NCI-H345 (cell line): ENCODE results near the gene ZSWIM6.

Experiments
- DNase-seq: peaks from one replicate; lab custom pipeline; 2025; lab: John Stamatoyannopoulos, UW

The ZSWIM6 gene

GRCh38 chr5:61332851-61333320, 828 bp downstream of the ZSWIM6 start:
- no peak for DNase-seq

GRCh38 chr5:61333321-61333953, 1.4 kb downstream of the ZSWIM6 start:
- peak; percentile 36 for DNase-seq

DNA sequence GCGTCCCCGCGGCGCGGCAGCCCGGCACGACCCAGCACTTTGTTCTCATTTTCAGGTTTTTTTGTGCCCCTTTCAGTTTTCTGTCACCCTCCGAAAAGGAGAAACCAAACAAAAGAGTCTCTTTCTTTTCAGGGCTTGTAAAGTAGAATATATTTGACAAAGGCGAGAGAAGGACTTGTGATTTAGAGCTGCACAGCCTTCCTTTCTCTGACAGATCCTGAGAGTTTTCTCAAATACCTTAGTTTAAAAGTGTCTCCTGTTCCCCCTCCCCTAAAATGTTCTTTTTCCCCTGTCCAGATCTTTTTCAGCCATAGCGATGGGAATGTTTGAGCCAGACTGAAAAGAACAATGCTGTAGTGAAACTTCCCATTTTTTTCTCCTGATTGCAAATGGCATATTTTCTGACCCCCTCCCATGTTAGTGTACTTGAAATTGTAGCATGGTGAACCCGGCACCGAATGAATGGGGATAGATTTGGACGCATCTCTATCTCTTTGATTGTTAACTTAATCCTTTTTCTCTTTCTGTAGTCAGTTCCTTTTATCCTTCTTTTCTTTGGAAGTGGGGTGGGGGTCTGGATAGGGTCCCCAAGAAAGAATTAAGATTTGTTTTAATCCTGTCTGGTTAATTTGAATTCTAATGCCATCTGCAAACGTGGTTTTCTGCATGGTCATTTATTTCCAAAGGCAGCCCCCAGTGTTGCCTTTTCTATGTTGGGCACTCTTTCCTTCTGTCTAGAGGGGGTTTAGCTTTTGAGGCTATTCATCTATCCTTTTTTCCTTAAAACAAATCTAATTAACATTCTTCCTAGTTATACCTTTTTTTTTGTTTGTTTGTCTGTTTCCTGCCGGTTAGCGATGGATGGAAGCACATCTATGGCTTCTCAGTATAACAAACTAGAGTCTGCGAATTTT, 2.2 kb downstream of the ZSWIM6 start:
- DNase-seq: no peak

- DNase-seq: no peak
These were observed 3.0 kb downstream of the ZSWIM6 start for GRCh38 chr5:61334868-61335615.

DNA sequence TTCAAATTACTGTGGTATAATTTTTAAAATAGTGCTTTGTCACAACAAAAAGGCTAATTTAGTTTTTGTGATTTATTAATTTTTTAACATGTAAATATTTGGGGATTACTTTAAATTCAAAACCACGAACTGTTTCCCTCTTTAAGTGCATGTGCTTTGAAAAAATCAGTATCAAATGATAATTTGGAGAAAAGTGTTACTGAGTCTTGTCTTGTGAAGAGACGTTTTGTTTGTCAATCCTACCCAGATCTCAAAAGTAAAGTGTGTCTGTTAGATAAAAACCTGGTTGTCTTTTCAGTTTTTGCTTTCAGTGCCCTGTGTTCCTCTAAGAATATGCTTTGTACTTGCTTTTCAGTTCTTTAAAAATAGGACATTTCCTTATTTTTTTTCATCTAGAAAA, 7.7 kb downstream of the ZSWIM6 start:
- DNase-seq: no peak

GRCh38 chr5:61340775-61341361, 8.8 kb downstream of the ZSWIM6 start:
- DNase-seq: no peak

GRCh38 chr5:61342071-61342501, 10.0 kb downstream of the ZSWIM6 start:
- no peak for DNase-seq

GRCh38 chr5:61344187-61344944, 12.3 kb downstream of the ZSWIM6 start:
- no peak for DNase-seq

GRCh38 chr5:61346511-61346910, 14.5 kb downstream of the ZSWIM6 start:
- no peak for DNase-seq

DNA sequence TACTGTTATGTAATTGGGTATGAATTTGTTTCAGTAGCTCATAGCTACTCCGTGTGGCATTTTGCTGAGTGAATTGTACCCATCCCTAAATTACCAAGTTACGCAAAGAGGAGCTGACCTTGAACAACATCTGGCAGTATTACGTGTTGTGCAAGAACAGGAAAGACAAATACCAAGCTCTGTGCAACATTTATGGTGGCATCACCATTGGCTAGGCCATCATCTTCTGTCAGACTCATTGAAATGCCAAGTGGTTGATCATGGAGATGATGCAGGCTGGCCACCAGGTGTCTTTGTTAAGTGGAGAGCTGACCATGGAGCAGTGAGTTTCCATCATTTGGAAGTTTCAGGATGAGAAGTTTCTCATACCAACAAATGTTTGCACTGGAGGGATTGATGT, 15.0 kb downstream of the ZSWIM6 start:
- no peak for DNase-seq

DNA sequence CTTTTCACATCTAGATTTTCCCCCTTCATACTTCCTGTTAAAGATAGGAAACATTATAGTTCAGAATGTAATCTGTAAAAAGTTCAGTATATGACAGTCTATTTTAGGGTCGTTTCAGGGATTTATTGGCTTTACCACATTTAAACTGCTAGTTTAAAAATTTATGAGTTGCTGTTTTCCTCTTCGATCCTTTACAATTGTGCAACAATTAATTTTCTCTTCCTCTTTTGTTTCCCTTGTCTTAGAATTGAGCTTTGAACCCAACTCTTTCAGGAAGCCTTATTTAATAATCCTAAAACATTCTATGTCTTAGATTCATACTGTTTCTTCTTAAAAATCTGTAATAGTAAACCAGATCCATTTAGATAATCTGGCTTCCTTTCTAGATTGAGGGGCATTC, 16.4 kb downstream of the ZSWIM6 start:
- DNase-seq: no peak

DNA sequence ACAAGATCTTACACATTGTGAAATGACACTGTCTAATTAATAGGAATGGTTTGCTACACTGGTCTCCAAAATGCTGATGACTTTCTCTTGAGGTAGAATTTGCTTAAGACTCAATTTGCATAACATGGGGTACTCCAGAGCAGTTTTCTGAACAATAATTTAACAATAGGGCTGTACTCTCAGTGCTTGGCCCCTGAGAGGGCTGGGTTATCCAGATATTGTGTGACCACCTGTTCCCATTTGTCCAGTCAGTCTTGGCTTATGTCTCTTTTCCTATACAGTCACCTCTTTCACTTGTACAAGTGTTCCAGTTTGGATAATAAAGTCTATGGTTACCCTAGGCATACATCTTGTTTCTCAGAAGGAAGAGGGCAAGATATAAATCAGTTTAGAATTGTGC, 17.9 kb downstream of the ZSWIM6 start:
- no peak for DNase-seq

DNA sequence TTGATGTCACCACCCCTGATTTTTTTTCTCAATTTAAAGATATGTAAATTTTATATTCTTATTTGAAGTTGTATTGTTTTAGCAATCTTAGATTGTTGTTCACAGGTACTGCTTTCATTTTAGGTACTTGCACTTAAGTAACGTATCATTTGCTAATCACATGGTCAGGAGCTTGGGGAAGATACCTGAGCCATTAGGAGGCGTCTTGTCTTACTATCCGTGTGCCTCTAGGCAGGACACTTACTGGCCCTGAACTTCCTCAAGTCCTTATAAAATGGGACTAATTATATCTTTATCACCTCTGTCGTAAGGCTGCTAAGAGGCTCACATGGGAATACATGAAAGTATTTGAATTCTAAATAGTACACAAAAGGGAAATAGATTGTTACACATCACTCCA, 18.5 kb downstream of the ZSWIM6 start:
- no peak for DNase-seq

GRCh38 chr5:61351733-61352132, 19.7 kb downstream of the ZSWIM6 start:
- DNase-seq: no peak

DNA sequence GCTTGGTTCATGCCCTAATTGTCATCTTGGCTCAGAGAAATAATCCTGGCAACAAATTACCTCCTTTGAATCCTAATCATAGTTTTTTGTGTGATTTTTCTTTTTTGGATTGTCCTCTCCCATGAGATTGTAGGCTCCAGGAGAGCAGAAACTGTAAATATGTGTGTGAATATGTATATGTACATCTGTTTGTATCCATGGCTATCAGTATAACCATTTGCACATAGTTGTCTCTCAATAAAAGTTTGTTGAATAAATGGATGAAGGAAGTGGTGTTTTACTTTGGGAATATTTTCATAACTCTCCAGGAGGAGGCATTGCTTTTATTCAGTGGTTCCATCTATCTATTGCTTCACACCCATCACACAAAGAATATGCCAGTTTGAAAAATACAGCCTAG, 20.1 kb downstream of the ZSWIM6 start:
- no peak for DNase-seq

- DNase-seq: no peak
These were observed 20.6 kb downstream of the ZSWIM6 start for GRCh38 chr5:61352612-61353156.

DNA sequence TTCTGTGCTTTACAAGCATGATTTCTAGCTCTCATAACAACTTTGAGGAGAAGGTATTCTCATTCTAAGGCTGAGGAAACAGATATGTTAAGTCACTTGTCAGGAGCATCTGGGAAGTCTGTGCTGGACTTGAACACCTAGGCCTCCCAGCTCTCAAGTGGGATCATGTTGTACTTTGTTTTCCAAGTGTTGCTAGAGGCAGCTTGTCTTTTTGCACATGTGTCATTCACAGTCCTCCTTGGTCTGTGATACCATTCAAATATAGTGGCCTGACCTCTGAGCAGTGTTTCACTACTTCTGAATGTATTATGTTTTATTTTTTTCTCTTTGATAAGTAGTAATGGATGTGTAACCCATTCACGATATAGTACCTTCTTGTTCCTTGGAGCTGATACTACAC, 21.2 kb downstream of the ZSWIM6 start:
- no peak for DNase-seq

- no peak for DNase-seq
These were observed 22.1 kb downstream of the ZSWIM6 start for GRCh38 chr5:61354199-61354598.

- no peak for DNase-seq
These were observed 25.7 kb downstream of the ZSWIM6 start for GRCh38 chr5:61357745-61358144.

DNA sequence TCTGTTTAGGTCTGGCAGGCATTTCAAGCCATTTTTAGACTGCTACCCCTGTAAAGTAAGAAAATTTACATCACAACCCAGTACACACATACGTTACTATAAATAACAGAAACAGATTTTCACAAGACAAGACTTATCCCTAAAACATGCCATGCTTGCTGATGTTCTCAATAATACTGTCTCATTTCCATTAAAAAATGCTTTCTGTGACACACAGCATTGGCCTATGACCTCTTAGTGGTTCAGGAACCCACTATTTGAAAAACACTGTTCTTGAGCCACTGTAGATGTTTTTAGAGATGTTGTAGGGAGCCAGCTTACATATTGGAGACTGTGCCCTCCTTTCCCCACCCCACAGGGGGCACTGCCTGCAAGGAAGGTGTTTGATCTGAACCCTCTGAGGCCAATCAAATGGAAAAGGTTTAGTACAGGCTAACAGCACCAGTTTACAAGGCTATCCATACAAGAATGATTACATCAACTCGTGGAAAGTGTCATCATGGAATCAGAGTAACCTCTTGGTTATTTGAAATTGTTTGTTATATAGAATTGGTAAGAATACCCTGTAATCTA, 30.8 kb downstream of the ZSWIM6 start:
- no peak for DNase-seq
